DOHH2 (cell line): ENCODE data around the gene GBP4.

Source experiments
- CTCF ChIP-seq: fragments of 200-600 bp; sonication (generic); IDR thresholded peaks from one replicate; pipeline ENCODE4 v1.5.1; 2014; ENCODE audit warnings: antibody characterized with exemption, mild to moderate bottlenecking, low read depth, low read length; ENCODE audit not compliant: poor library complexity, severe bottlenecking
- EZH2phosphoT487 ChIP-seq: fragments of 200-600 bp; sonication (generic); IDR thresholded peaks from 2 replicates; pipeline ENCODE4 v1.6.1; 2017; ENCODE audit warnings: borderline replicate concordance, mild to moderate bottlenecking, antibody characterized with exemption, low read length, moderate library complexity, mixed read lengths

GRCh38 chr1:89176971-89177370, 21.8 kb downstream of the GBP4 start:
- TF ChIP-seq CTCF (no peak), EZH2phosphoT487 (no peak)
